ENCODE results near the gene CMSS1.

DNA sequence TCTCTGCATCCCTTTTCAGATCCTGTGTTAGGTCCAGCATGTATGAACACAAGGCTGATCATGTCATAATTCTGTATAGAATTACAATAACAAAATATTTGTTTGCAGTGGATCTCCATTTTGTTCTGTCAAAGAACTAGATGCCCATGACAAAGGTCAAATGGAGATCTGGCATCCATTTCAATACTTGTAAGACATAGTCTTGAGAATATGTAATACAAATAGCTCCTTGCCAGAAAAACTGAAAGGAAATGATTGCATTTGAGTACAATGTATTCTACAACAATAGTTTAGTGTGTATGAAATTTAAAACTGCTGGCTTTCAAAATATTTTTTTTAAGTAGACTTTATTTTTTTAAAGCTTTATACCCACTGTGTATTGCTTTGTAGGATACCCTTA lies 101.1 kb downstream of the CMSS1 start:
- TF ChIP-seq MAFK (IDR thresholded peaks at IDR 0.05; ENCODE audit: partially characterized antibody) (no peak), POLR2A (IDR thresholded peaks at IDR 0.05; ENCODE audit: low read length) (no peak), JUNB (IDR thresholded peaks at IDR 0.05) (no peak), CHD2 (IDR thresholded peaks at IDR 0.05; ENCODE audit: low read length, partially characterized antibody) (no peak)
- TF ChIP-seq, protein P1, sequence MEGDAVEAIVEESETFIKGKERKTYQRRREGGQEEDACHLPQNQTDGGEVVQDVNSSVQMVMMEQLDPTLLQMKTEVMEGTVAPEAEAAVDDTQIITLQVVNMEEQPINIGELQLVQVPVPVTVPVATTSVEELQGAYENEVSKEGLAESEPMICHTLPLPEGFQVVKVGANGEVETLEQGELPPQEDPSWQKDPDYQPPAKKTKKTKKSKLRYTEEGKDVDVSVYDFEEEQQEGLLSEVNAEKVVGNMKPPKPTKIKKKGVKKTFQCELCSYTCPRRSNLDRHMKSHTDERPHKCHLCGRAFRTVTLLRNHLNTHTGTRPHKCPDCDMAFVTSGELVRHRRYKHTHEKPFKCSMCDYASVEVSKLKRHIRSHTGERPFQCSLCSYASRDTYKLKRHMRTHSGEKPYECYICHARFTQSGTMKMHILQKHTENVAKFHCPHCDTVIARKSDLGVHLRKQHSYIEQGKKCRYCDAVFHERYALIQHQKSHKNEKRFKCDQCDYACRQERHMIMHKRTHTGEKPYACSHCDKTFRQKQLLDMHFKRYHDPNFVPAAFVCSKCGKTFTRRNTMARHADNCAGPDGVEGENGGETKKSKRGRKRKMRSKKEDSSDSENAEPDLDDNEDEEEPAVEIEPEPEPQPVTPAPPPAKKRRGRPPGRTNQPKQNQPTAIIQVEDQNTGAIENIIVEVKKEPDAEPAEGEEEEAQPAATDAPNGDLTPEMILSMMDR (IDR thresholded peaks at IDR 0.05), result no peak

Data from A549 (cell line).